K562 (cell line): ENCODE results near the gene PCP4L1. TPM values are rescaled to one million over a fixed set of nuclear protein-coding genes. Genes with fewer than 3 reads are reported as not detected.
"Not testable (repeated sequence)": the region's sequence is repeated elsewhere in the genome, so short reads cannot be mapped to it uniquely, and the experiment has no call there.

Source experiments
- ATAC-seq: fragments of 200-7000 bp; cut with Tn5 transposase; 3 replicates; pipeline ENCODE4 v1.9.1; 2020; ENCODE audit warnings: moderate library complexity
- BruUV-seq: library from RNA; stranded (reverse); fragments of 400-500 nt; replicated peaks from 2 replicates; lab custom pipeline; 2021; lab: Mats Ljungman, UMichigan
- CTCF ChIA-PET: fragments of 300-600 bp; formaldehyde crosslinking; extraction: SDS; loops from one replicate; lab custom pipeline; 2021; ENCODE audit warnings: low intra/inter-chr PET ratio; lab: Yijun Ruan, JAX
- POLR2A ChIA-PET: fragments of 300-600, 350-650 bp; sonication (Branson Sonifier 250); formaldehyde crosslinking; extraction: SDS; loops from one replicate; lab custom pipeline; 2021; ENCODE audit warnings: antibody characterized with exemption, inconsistent platforms; lab: Yijun Ruan, JAX
- DNase-seq, 4 experiments: peaks; one replicate each; pipeline versions ENCODE4 v3.0.0 to v3.0.0-alpha.2; 2011 to 2018; ENCODE audit warnings: low spot score in 3 of 4, mixed read lengths in 3 of 4; ENCODE audit errors: extremely low read depth in 1 of 4
- FAIRE-seq: peaks from 2 replicates; lab custom pipeline; 2011; peaks lifted over from hg19 to GRCh38; lab: Jason Lieb, UNC
- H2AFZ ChIP-seq: 2 replicates; pipeline ENCODE4 v1.6.0; 2011; ENCODE audit warnings: low read depth, low read length, control low read depth, inconsistent platforms
- H3K27ac ChIP-seq: fragments of 200-600 bp; 3 replicates; pipeline ENCODE4 v1.8.0; 2011; ENCODE audit warnings: low read depth, mild to moderate bottlenecking, control low read depth, inconsistent platforms, low read length, moderate library complexity, mixed read lengths; ENCODE audit errors: extremely low read depth
- H3K27me3 ChIP-seq, 2 experiments: fragments of 300-600 bp in 1 of 2; 2 replicates in 1 of 2; 3 replicates in 1 of 2; pipeline versions ENCODE4 v1.6.0 to v1.8.0; 2011; ENCODE audit warnings: inconsistent platforms in 2 of 2, low read length in 2 of 2, mild to moderate bottlenecking in 1 of 2, mixed read lengths in 1 of 2, moderate library complexity in 1 of 2; ENCODE audit not compliant: control insufficient read depth in 2 of 2, insufficient read depth in 2 of 2
- H3K36me3 ChIP-seq: fragments of 300-600 bp; 3 replicates; pipeline ENCODE4 v1.8.0; 2011; ENCODE audit warnings: mild to moderate bottlenecking, low read length, inconsistent platforms; ENCODE audit not compliant: control insufficient read depth, insufficient read depth
- H3K4me1 ChIP-seq, 2 experiments: fragments of 200-600 bp in 1 of 2; replicated peaks in 1 of 2; 2 replicates in 1 of 2; 3 replicates in 1 of 2; pipeline versions ENCODE4 v1.5.1 to v1.8.0; 2011; ENCODE audit warnings: inconsistent platforms in 2 of 2, low read length in 2 of 2, mild to moderate bottlenecking in 1 of 2, mixed read lengths in 1 of 2, moderate library complexity in 1 of 2; ENCODE audit not compliant: control insufficient read depth in 2 of 2, insufficient read depth in 2 of 2
- H3K4me2 ChIP-seq: 2 replicates; pipeline ENCODE4 v1.6.1; 2011; ENCODE audit warnings: low read length, control low read depth, inconsistent platforms, mixed read lengths; ENCODE audit not compliant: insufficient read depth
- H3K4me3 ChIP-seq: fragments of 200-600 bp; sonication (generic), shearing (Covaris generic); 2 replicates; pipeline ENCODE4 v1.5.1; 2016; ENCODE audit warnings: control low read depth, inconsistent platforms
- H3K79me2 ChIP-seq: fragments of 200-600 bp; 3 replicates; pipeline ENCODE4 v1.8.0; 2011; ENCODE audit warnings: low read length, inconsistent platforms; ENCODE audit not compliant: control insufficient read depth, insufficient read depth
- H3K9ac ChIP-seq, 2 experiments: 2 replicates each; pipeline versions ENCODE4 v1.6.0 to v1.6.1; 2011; ENCODE audit warnings: low read depth in 2 of 2, low read length in 2 of 2, control low read depth in 1 of 2, inconsistent platforms in 1 of 2, mild to moderate bottlenecking in 1 of 2, mixed read lengths in 1 of 2; ENCODE audit not compliant: insufficient read depth in 1 of 2
- H3K9me1 ChIP-seq: one replicate; pipeline ENCODE4 v1.6.0; 2011; ENCODE audit warnings: inconsistent platforms, mild to moderate bottlenecking, low read length, moderate library complexity; ENCODE audit not compliant: control insufficient read depth, insufficient read depth
- H3K9me3 ChIP-seq: replicated peaks from 2 replicates; pipeline ENCODE4 v1.5.1; 2011; ENCODE audit warnings: low read depth, low read length, inconsistent platforms; ENCODE audit not compliant: control insufficient read depth, insufficient read depth
- H4K20me1 ChIP-seq: replicated peaks from 2 replicates; pipeline ENCODE4 v1.6.1; 2011; ENCODE audit warnings: low read length, inconsistent platforms, mixed read lengths; ENCODE audit not compliant: control insufficient read depth, insufficient read depth
- ARID2 ChIP-seq: fragments of 450-650 bp; IDR thresholded peaks from 2 replicates; pipeline ENCODE4 v1.6.1; 2017; ENCODE audit warnings: antibody characterized with exemption, mild to moderate bottlenecking
- WGBS: fragments of 100-300 bp; shearing (Covaris generic); methylation state at CpG from one replicate; pipeline ENCODE4 v1.1.6; 2016; ENCODE audit warnings: low coverage, mixed read lengths; ENCODE audit not compliant: insufficient coverage; ENCODE audit errors: missing lambda C conversion rate; 5-methylcytosine and 5-hydroxymethylcytosine counted together
- in situ Hi-C: fragments of 300-500 bp; cut with MboI; formaldehyde crosslinking; loops from 4 replicates; pipeline ENCODE4 v1.15.0; 2018; ENCODE audit warnings: inconsistent platforms, mixed read lengths
- intact Hi-C: fragments of 100-400 bp; cut with micrococcal nuclease; formaldehyde crosslinking; loops from 2 replicates; pipeline ENCODE4 v1.14.2; 2022
- polyA plus RNA-seq, 8 experiments: library from polyadenylated mRNA; depleted of rRNA in 4 of 8; stranded (reverse) in 5 of 8; unstranded in 3 of 8; fragments of >200 nt; fragmentation: Nextera tagmentation in 2 of 8; fragmentation: Illumina TruSeq in 1 of 8; extraction: Ambion mirVana in 2 of 8; extraction: Trizol in 1 of 8; gene quantifications; 2 replicates each; pipeline versions ENCODE4 v1.2.1 to v1.2.3, GENCODE V29; 2011 to 2014; ENCODE audit warnings: inconsistent platforms in 1 of 8, missing spikeins in 1 of 8
- total RNA-seq, 7 experiments: library from RNA; depleted of rRNA in 6 of 7; stranded (reverse); fragments of >200 nt in 6 of 7; fragmentation: Illumina TruSeq in 2 of 7; extraction: Trizol in 2 of 7; gene quantifications; 2 replicates each; pipeline versions ENCODE4 v1.2.1 to v1.2.3, GENCODE V29; 2011 to 2021; ENCODE audit warnings: low replicate concordance in 1 of 7

Gene PCP4L1
- total and polyA plus RNA-seq, 9 of the 15 experiments (the other 6 are each of a cell fraction or from before 2014, with no cell fraction given): not detected

DNA sequence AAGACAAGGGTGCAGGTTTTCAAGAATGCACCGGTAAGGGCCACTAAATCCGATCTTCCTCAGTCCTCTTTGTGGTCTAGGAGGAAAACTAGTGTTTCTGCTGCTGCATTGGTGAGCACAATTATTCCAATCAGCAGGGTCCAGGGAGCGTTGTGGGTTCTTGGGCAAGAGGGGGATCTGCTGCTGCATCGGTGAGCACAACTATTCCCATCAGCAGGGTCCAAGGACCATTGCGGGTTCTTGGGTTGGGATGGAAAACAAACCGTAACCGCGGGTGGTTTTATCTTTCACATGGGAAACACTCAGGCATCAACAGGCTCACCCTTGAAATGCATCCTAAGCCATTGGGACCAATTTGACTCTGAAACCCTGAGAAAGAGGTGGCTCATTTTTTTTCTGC is 7.0 kb upstream of the PCP4L1 start:
- no peak for ATAC-seq
- CTCF ChIA-PET: no interaction called here
- H2AFZ ChIP-seq: no peak overlapping the region
- WGBS: 36% methylated on average over 8 of the region's 8 CpGs
- H3K9me1 ChIP-seq: no peaks in the 10 kb centered on the region
- H3K9ac ChIP-seq: no peak overlapping the region
- H3K4me1 ChIP-seq: no peaks in the 10 kb centered on the region
- H3K36me3 ChIP-seq: no peaks in the 10 kb centered on the region
- no peak for DNase-seq
- H3K4me2 ChIP-seq: no peak overlapping the region
- H3K27me3 ChIP-seq: no peaks in the 10 kb centered on the region
- no peak for TF ChIP-seq ARID2
- H4K20me1 ChIP-seq: no peaks in the 10 kb centered on the region
- no peak for FAIRE-seq
- no peak overlapping the region for H3K4me3 ChIP-seq
- in situ Hi-C loops: no loop called here
- BruUV-seq: no TSS peak
- intact Hi-C loops: no loop called here
- H3K79me2 ChIP-seq: no peaks in the 10 kb centered on the region
- 0 out of 2 replicates have a peak, but pooled peaks cover 2% of the 10 kb centered on the region for H3K9me3 ChIP-seq
- no peak overlapping the region for H3K27ac ChIP-seq
- POLR2A ChIA-PET: no interaction called here

DNA sequence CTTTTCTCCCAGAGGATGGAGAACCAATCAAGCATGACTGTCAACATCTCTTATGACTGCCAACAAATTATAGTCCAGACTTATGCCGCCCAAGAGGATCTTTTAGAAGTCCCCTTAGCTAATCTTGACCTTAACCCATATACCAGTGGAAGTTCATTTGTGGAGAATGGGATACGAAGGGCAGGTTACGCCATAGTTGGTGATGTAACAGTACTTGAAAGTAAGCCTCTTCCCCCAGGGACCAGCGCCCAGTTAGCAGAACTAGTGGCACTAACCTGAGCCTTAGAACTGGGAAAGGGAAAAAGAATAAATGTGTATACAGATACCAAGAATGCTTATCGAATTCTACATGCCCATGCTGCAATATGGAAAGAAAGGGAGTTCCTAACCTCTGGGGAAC is 3.2 kb upstream of the PCP4L1 start:
- H3K9me1 ChIP-seq, H3K27ac ChIP-seq, H3K9me3 ChIP-seq, H3K4me1 ChIP-seq, H2AFZ ChIP-seq, ATAC-seq, in situ Hi-C loops, H3K9ac ChIP-seq, H3K4me3 ChIP-seq, CTCF ChIA-PET, H3K4me2 ChIP-seq, H3K79me2 ChIP-seq, DNase-seq, BruUV-seq, H4K20me1 ChIP-seq, FAIRE-seq, POLR2A ChIA-PET, H3K36me3 ChIP-seq, intact Hi-C loops: not testable (repeated sequence)
- 3% methylated on average over 5 of the region's 5 CpGs for WGBS
- peaks cover 16 to 18% of the 10 kb centered on the region in 2 experiments; a peak in 4 of 5 replicates for H3K27me3 ChIP-seq
